GM19455 (cell line): ENCODE measurements around the gene PLA2R1.

Source experiments
- ATAC-seq: cut with Tn5 transposase; IDR thresholded peaks from one replicate; pipeline ENCODE4 v1.9.1; 2021; ENCODE audit not compliant: unreplicated experiment

PLA2R1 gene

DNA sequence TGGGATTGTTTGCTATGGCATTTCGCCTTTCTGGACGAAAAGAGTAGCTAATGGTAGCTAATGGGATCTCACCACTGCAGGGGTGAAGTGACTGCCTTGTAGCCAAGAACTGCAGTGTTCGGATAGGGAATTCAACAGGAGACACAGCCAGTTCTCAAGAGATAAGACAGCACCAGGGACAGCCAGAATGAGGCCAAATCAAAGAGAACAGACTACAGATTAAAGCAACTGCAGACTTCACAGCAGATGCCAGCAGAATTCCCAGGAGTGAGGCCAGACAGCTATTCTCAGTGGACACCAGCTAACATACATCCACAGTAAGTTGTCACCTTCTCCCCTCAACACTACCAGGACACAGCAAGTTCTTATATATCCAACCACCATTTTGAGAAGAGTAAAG, 124.0 kb downstream of the PLA2R1 start:
- no peak for ATAC-seq

DNA sequence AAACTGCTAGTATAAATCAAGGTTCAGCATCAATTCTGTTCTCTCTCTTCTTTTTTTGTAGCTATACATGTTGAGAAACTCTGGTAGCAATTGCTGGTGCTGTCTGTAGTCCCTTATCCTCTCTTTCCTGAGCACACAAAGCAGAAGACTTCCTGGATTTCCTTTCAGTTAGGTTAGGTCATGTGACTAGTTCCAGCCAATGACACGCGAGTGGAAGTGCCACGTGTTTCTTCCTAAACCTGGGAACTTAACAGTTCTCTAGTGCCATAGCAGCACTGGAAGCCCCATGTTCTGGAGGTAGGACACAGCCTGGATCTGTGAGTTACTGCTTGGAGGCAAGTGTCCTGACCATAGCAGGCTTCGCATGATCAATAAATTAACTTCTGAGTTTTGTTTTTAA, 125.9 kb downstream of the PLA2R1 start:
- ATAC-seq, result no peak

DNA sequence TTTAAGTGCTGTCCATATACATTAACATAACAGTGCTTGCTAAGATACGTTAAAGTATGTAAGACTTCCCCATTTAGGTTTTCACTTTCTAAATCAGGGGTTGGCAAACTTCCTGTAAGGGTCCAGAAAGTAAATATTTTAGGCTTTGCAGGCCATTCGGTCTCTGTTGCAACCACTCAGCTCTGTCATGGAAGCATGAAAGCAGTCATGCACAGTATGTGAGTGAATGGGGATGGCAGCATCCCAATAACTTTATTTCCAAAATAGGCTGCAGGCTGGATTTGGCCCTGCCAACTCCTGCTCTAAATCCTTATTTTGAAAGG, 128.7 kb downstream of the PLA2R1 start:
- peak; percentile 86 for ATAC-seq

DNA sequence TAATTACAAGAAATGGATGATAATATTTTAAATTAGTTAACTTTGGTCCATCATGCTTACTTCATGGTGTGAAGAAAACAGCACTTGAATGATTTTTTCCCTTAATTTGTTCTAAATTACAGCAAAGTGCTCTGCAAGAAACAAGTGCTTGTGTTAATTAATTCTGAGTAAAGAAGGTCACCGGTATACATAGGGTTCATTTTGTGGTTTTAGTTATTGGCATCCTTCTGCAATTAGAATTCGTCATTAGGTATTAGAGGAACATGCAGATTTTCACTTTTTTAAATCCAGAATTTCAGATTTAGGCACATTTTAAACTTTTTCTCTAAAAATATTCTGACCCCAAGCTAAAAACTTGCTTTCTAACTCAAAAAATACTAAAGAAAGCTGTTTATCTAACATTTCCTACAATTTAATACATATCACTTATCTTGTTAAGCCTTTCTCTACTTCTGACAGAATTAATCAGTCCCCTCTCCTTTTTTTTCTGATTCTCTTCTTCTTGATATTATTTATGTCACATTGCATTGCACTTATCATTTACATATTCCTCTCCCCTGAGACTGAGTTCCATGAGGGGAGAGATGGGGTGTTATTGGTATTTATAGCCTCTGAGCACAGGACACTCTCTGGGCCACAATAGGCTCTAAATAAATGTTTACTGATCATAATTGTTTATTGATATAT, 129.2 kb downstream of the PLA2R1 start:
- ATAC-seq, result no peak

DNA sequence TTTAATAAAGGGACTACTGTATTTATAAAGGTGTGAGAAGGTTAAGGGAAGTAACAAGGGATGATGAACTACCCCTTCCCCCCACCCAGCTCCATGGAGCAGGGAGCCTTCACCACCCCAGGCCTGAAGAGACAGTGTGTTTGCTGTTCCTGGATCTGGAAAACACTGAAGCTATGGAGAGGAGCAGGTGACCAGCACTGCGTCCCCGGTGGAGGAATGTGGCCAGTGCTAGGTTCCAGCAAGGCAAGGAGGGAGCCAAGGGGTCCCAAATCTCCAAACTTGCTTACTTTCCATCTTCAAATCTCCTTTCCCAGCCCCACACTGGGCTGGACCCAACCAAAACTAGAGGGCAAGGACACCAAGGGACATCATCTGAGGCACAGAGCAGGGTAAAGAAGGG, 135.7 kb downstream of the PLA2R1 start:
- no peak for ATAC-seq

- no peak for ATAC-seq
Measured at GRCh38 chr2:159925975-159926374, 136.4 kb downstream of the PLA2R1 start.

GRCh38 chr2:159922563-159922962, 139.9 kb downstream of the PLA2R1 start:
- ATAC-seq, result peak; percentile 57

- peak; percentile 93 for ATAC-seq
Measured at GRCh38 chr2:159921752-159922404, 140.5 kb downstream of the PLA2R1 start.

DNA sequence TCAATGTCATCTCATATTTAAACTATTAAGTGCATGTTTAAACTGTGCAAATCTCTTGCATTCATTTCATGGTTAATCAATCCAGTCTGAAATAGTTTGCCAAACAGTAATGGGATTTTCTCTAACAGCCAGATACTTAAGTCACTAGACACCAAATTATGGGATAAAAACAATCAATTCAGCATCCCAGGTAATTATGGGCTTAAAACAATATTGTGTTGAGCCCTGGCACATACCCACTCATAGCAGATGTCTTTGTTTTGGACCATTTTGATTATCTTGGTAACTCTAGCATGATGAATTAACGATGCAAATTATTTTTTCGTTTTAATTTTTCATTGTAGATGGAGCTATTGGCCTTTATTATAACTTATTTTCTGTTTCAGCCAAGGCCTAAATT, 145.9 kb downstream of the PLA2R1 start:
- ATAC-seq, result no peak

DNA sequence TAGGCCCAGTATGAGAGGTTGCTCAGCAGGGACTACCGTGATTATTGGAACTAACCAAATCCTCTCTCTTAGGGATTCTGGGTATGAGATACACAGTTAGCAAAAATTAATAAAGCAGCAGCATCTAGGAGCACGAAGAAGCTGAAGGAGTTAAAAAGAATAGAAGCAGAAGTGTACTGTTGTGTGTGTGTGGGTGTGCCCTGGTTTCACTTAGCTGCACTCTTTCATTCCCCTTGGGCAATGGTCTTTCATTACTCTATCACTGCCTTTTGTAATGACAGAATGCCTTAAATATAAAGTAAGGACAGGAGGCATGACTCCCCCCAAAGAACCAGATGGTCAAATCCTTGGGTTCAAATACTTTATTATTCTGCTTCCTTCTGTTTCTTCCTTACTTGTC, 148.5 kb downstream of the PLA2R1 start:
- ATAC-seq, result no peak

- no peak for ATAC-seq
Measured at GRCh38 chr2:159912580-159912979, 149.8 kb downstream of the PLA2R1 start.

GRCh38 chr2:159910951-159911350, 151.5 kb downstream of the PLA2R1 start:
- ATAC-seq, result no peak

DNA sequence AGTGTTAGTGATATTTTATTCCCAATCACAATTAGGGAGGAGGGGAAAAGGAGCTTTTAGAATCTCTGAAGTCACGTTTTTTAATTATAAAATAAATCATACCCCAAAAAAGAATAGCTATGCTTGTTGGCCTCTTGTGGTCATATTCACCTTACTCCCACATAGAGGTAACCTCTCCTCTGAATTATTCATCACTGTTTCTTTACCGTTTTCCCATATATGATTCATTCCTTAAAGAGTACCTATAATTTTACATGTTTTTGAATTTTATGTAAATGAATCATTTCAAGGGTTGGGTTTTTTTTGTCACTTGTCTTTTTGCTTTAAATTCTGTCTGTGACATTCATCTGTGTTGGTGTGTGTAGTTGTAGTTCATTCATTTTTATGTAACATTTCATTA, 153.8 kb downstream of the PLA2R1 start:
- ATAC-seq, result no peak

DNA sequence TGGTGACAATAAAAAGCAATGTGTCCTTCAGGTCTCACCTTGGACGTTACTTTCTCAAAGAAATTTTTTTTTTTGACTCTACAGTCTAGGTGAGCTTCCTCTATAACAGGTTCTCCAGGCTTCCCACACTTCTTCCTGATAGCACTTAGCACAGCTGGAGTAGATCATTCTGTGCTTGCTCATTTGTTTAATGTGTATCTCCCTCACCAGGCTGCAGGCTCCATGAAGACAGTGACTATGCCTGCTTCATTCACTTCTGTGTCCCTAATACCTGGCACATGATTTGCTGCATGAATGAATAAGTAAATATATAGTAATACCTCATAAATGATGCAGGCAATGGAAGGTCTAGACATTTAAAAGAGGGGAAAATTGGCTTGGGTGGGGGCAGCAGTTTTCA, 154.5 kb downstream of the PLA2R1 start:
- ATAC-seq, result no peak

DNA sequence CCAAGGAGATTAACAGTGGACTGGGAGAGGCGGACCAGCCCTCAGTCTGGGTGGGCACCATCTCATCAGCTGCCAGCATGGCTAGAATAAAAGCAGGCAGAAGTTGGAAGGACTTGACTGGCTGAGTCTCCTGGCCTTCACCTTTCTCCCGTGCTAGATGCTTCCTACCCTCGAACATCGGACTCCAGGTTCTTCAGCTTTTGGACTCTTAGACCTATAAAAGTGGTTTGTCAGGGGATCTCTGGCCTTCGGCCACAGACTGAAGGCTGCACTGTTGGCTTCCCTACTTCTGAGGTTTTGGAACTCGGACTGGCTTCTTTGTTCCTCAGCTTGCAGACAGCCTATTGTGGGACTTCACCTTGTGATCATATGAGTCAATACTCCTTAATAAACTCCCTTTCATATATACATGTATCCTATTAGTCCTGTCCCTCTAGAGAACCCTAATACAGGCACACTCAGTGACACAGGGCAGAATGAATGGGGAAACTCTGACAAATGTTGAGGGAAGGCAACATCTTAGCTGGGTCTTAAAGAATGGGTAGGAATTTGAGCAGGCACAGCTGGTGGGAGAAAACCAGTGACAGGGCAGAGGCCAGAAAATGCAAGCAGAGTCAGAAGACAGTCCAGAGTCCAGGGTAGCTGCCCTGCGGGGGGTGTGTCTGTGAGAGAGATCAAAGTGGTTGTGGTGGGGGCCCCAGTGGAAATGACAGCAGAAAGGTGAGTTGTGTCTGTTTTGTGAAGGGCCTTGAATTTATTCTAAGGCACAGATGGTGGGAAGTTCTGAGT, 156.3 kb downstream of the PLA2R1 start:
- no peak for ATAC-seq

DNA sequence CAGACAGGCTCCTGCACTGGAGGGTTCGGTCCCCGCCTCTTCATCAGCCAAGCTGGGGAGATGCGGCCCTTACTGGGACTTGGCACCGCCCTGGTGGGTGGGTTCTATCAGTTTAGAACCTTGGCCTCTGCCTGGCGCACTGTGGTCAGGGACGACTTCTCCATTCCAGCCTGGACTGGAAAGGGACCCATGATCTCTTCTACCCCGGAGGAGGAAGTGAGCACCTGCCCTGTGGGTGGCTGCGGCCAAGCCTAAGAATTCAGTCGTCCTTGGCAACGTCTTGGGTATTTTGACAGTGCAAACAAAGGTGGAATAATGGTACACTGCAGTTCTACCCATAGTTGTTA, 157.5 kb downstream of the PLA2R1 start:
- peak; percentile 51 for ATAC-seq

DNA sequence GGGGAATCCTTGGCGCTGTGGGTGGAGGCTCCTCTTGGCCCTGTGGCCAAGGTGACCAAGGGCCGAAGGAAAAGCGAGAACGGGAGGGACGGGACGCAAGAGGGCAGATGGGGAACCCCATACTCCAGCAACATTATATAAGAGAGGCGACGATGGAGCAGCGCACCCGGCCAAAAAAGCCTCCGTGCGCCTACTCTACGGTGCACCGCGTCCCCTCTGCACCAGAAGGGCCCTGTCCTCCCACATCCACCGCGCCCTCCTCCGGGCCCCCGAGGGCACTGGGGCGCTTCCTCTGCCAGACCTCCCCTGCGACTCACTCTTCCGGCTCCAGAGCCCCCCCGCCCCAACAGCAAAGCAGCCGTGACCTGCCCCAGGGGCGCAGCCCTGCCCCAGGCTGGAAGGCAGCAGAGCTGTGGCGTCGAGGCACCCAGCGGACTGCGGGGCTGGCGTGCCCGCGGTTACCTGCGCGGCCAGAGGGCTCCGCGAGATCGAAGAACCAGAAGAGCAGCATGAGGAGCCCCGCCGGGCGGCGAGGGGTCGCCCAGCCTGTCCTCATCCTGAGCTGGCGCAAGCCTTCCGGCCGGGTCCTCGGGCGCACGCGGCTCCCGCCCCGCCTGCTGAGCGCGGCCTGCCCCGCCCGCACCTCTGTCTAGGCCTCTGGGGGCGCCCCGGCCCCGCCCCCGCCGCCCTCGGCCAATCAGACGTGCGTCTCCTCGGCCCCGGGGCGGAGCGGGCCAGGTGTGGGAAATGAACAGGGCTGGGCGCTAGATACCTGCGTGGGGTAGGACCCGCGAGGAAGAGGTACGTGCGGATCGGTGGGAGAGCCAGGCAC, 158.1 kb downstream of the PLA2R1 start, which contains the start of gene LY75:
Gene LY75 (minus strand): TSS at position 630 of the 832 bp plus-strand sequence.
- ATAC-seq, result peak; percentile 92

DNA sequence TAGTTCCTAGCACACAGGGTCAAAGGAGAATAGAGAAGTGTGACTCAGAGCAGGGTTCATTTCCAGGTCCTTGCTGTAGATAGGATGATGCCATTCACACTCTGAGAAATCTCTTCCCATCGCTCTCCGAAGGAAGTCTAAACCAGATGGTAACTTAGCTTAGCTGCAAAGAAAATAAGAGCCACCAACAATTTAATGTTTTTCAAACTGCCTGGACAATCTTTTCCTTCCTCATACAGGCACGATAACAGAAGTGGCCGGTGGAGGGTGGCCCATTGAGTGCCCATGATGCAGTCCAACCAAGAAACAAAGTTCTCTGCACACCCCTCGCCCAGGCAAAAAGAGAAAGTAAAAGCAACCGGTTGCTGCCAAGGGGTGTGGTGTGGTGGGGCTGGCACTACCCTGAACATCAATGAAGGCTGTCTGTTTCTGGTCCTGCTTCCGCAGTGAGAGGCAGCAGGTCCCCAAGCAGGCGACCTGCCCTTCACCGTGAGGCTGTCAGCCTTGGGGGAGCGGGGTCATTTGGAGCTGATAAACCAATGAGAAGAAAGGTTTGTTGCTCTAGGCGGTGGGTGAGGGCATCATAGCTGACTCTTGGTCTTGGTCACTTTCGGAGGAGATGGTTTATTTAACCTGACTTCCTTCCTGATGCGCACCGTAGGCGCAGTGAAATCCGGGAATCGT, 158.8 kb downstream of the PLA2R1 start:
- ATAC-seq, result peak; percentile 25

GRCh38 chr2:159902722-159903121, 159.7 kb downstream of the PLA2R1 start:
- no peak for ATAC-seq

DNA sequence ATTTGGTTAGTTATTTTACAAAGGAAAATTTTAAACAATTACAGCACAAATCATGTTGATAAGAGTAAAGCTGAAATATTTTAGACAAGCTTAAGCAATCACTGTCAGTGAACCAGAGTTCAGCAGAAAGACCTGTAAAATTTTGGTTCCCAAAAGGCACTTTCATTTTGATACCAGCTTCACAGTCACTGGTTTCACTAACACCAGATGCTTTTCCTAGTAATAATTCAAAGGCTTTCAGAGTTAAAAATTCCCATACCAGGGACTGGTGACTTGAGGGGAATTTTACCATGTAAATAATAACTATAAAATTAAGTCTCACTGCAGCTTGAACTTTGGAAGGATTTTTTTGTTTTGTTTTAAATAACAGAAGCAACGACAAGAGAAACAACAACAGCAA, 162.1 kb downstream of the PLA2R1 start:
- ATAC-seq, result no peak

DNA sequence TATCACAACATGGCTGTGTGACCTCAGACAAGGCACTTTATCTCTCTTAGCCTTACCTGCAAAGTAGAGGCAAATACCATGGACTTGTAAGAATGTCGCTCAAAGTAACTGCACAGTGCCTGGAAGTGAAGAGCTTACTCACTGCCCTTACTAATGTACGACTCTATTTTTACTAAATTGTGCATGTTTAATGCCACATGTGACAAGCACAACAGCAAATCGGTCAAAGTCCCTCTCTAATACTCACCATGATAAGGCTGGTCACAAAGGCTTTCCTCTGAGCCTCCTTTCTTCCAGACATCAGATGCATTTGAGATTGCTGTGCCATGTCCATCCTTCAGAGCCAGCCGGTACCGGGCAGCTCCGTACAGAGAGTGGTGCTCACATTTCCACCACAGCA, 164.0 kb downstream of the PLA2R1 start:
- no peak for ATAC-seq
